OCI-LY1 (cell line): Measurements from ENCODE around the gene ADAM12.

ENCODE experiments used
- H2AFZ ChIP-seq: fragments of 200-600 bp; sonication (generic), shearing (Covaris generic); 2 replicates; pipeline ENCODE4 v1.6.0; 2014; ENCODE audit warnings: antibody characterized with exemption, mild to moderate bottlenecking, low read length
- H3F3A ChIP-seq: fragments of 200-600 bp; sonication (generic), shearing (Covaris generic); 2 replicates; pipeline ENCODE4 v1.6.0; 2014; ENCODE audit warnings: mild to moderate bottlenecking, antibody characterized with exemption, low read length, moderate library complexity; ENCODE audit not compliant: insufficient read depth
- H3K27ac ChIP-seq: fragments of 200-600 bp; sonication (generic); 2 replicates; pipeline ENCODE4 v1.5.1; 2014; ENCODE audit warnings: low read length, mixed run types, mild to moderate bottlenecking, low read depth; ENCODE audit not compliant: poor library complexity, severe bottlenecking
- H3K27me3 ChIP-seq: fragments of 200-600 bp; sonication (generic); 2 replicates; pipeline ENCODE4 v1.6.0; 2014; ENCODE audit warnings: antibody characterized with exemption, mild to moderate bottlenecking, low read length, moderate library complexity; ENCODE audit not compliant: insufficient read depth
- H3K36me3 ChIP-seq: fragments of 200-600 bp; sonication (generic); 2 replicates; pipeline ENCODE4 v1.6.1; 2014; ENCODE audit warnings: mild to moderate bottlenecking, antibody characterized with exemption, low read length, moderate library complexity, mixed read lengths; ENCODE audit not compliant: insufficient read depth
- H3K4me1 ChIP-seq: fragments of 200-600 bp; sonication (generic); 2 replicates; pipeline ENCODE4 v1.5.1; 2014; ENCODE audit warnings: mild to moderate bottlenecking, low read length, moderate library complexity; ENCODE audit not compliant: insufficient read depth, severe bottlenecking
- H3K4me2 ChIP-seq: fragments of 200-600 bp; sonication (generic), shearing (Covaris generic); 2 replicates; pipeline ENCODE4 v1.6.1; 2014; ENCODE audit warnings: low read length
- H3K4me3 ChIP-seq: fragments of 200-600 bp; sonication (generic); 2 replicates; pipeline ENCODE4 v1.5.1; 2014; ENCODE audit warnings: low read length, low read depth, mild to moderate bottlenecking, mixed read lengths; ENCODE audit not compliant: poor library complexity, severe bottlenecking
- H3K79me2 ChIP-seq: fragments of 200-600 bp; shearing (Covaris generic); 2 replicates; pipeline ENCODE4 v1.6.1; 2016; ENCODE audit warnings: mixed run types, low read length, mixed read lengths; ENCODE audit not compliant: insufficient read depth
- H3K9ac ChIP-seq: fragments of 200-600 bp; sonication (generic), shearing (Covaris generic); 2 replicates; pipeline ENCODE4 v1.6.1; 2014; ENCODE audit warnings: mild to moderate bottlenecking, low read length, mixed read lengths
- H3K9me2 ChIP-seq: fragments of 200-600 bp; sonication (generic), shearing (Covaris generic); 2 replicates; pipeline ENCODE4 v1.6.1; 2014; ENCODE audit warnings: low read depth, mild to moderate bottlenecking, low read length, mixed read lengths
- H3K9me3 ChIP-seq: fragments of 200-600 bp; shearing (Covaris generic); 2 replicates; pipeline ENCODE4 v1.6.1; 2014; ENCODE audit warnings: low read length, mixed read lengths
- H4K20me1 ChIP-seq: fragments of 200-600 bp; sonication (generic), shearing (Covaris generic); 2 replicates; pipeline ENCODE4 v1.6.0; 2016; ENCODE audit warnings: mild to moderate bottlenecking, low read length; ENCODE audit not compliant: insufficient read depth
- EZH2 ChIP-seq: fragments of 200-600 bp; sonication (generic), shearing (Covaris generic); IDR thresholded peaks from 2 replicates; pipeline ENCODE4 v1.8.0; 2017; ENCODE audit warnings: borderline replicate concordance, mixed run types, mild to moderate bottlenecking, antibody characterized with exemption, low read length, moderate library complexity, mixed read lengths
- TF ChIP-seq, protein P1 (sequence below): fragments of 200-600 bp; sonication (generic), shearing (Covaris generic); IDR thresholded peaks from 2 replicates; pipeline ENCODE4 v1.5.1; 2017; ENCODE audit warnings: mild to moderate bottlenecking, antibody characterized with exemption, low read length, moderate library complexity, mixed read lengths

The ADAM12 gene

GRCh38 chr10:126084369-126084768, 303.9 kb downstream of the ADAM12 start:
- no peak overlapping the region for H3K9ac ChIP-seq
- no peaks in the 10 kb centered on the region for H3K4me1 ChIP-seq
- no peaks in the 10 kb centered on the region for H3K9me3 ChIP-seq
- H3K4me2 ChIP-seq, result no peak overlapping the region
- no peaks in the 10 kb centered on the region for H3K79me2 ChIP-seq
- no peaks in the 10 kb centered on the region for H4K20me1 ChIP-seq
- H3F3A ChIP-seq, result no peaks in the 10 kb centered on the region
- TF ChIP-seq, protein P1, sequence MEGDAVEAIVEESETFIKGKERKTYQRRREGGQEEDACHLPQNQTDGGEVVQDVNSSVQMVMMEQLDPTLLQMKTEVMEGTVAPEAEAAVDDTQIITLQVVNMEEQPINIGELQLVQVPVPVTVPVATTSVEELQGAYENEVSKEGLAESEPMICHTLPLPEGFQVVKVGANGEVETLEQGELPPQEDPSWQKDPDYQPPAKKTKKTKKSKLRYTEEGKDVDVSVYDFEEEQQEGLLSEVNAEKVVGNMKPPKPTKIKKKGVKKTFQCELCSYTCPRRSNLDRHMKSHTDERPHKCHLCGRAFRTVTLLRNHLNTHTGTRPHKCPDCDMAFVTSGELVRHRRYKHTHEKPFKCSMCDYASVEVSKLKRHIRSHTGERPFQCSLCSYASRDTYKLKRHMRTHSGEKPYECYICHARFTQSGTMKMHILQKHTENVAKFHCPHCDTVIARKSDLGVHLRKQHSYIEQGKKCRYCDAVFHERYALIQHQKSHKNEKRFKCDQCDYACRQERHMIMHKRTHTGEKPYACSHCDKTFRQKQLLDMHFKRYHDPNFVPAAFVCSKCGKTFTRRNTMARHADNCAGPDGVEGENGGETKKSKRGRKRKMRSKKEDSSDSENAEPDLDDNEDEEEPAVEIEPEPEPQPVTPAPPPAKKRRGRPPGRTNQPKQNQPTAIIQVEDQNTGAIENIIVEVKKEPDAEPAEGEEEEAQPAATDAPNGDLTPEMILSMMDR, result no peak
- no peak overlapping the region for H2AFZ ChIP-seq
- no peak overlapping the region for H3K27ac ChIP-seq
- H3K27me3 ChIP-seq, result 0 out of 2 replicates have a peak, but pooled peaks cover 3% of the 10 kb centered on the region
- H3K36me3 ChIP-seq, result no peaks in the 10 kb centered on the region
- H3K9me2 ChIP-seq, result no peaks in the 10 kb centered on the region
- H3K4me3 ChIP-seq, result no peak overlapping the region

DNA sequence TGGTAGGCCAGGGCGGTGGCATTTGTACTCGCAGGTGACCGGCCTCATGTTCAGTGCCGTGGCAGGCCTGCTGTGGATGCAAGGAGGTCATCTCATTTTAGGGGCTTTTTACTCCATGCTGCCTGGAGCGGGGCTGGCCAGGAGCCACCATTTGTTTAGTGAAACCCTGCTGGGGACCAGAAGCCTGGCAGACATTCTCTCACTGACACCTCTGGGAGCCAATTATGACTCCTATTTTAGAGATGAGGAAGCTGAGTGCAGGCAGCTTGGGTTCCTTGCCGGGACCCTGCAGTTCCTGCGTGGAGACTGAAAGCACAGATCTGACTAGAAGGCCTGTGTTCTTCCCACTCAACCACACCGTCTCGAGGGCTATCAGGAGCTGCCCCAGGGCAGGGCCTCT, 305.3 kb downstream of the ADAM12 start:
- no peaks in the 10 kb centered on the region for H3F3A ChIP-seq
- H3K9ac ChIP-seq, result no peak overlapping the region
- TF ChIP-seq EZH2, result no peak
- TF ChIP-seq, protein P1, result no peak
- H2AFZ ChIP-seq, result no peak overlapping the region
- H3K27me3 ChIP-seq, result 0 out of 2 replicates have a peak, but pooled peaks cover 4% of the 10 kb centered on the region
- H3K9me3 ChIP-seq, result no peaks in the 10 kb centered on the region
- no peaks in the 10 kb centered on the region for H3K4me1 ChIP-seq
- H3K4me2 ChIP-seq, result no peak overlapping the region
- H4K20me1 ChIP-seq, result no peaks in the 10 kb centered on the region
- no peaks in the 10 kb centered on the region for H3K79me2 ChIP-seq
- no peaks in the 10 kb centered on the region for H3K36me3 ChIP-seq
- H3K9me2 ChIP-seq, result no peaks in the 10 kb centered on the region
- no peak overlapping the region for H3K27ac ChIP-seq
- no peak overlapping the region for H3K4me3 ChIP-seq

DNA sequence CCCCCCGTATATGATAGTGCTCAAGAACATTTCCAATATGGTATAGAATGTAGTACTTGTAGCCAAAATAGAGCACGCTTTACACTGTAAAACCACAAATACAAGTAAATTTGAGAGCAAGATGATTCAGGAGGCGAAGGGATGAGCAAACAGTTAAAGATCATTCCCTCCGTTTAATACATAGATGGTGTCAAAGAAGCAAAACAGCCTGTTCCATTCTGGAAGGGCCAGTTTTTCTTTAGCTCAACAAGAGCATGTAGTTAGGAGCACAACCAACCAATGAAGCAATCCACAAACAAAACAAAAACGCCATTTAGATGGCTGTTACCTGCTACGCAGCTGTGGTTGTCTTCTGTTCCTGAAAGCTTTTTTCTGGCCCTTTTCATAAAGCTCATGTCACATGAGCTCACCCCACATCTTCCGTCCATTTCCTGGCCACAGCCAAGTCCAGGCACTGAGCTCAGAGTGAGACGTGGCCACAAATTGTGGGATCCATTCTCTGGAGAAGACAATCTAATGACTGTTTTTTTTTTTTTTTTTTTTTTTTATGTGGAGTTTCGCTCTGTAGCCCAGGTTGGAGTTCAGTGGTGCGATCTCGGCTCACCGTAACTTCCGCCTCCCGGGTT, 306.3 kb downstream of the ADAM12 start:
- H3K4me2 ChIP-seq, result no peak overlapping the region
- H3K9me2 ChIP-seq, result no peaks in the 10 kb centered on the region
- H3K36me3 ChIP-seq, result no peaks in the 10 kb centered on the region
- H2AFZ ChIP-seq, result no peak overlapping the region
- no peak overlapping the region for H3K4me3 ChIP-seq
- H4K20me1 ChIP-seq, result no peaks in the 10 kb centered on the region
- 0 out of 2 replicates have a peak, but pooled peaks cover 4% of the 10 kb centered on the region for H3K27me3 ChIP-seq
- H3K9ac ChIP-seq, result no peak overlapping the region
- no peaks in the 10 kb centered on the region for H3K4me1 ChIP-seq
- H3K9me3 ChIP-seq, result no peaks in the 10 kb centered on the region
- H3K27ac ChIP-seq, result no peak overlapping the region
- no peaks in the 10 kb centered on the region for H3K79me2 ChIP-seq
- H3F3A ChIP-seq, result no peaks in the 10 kb centered on the region
- TF ChIP-seq, protein P1, result no peak
- TF ChIP-seq EZH2, result no peak
